HG02759 (cell line): ENCODE data around the gene EXOC3L1.

Experiments
- ATAC-seq: cut with Tn5 transposase; IDR thresholded peaks from one replicate; pipeline ENCODE4 v1.9.1; 2021; ENCODE audit warnings: mild to moderate bottlenecking, moderate library complexity; ENCODE audit not compliant: unreplicated experiment

The EXOC3L1 gene

DNA sequence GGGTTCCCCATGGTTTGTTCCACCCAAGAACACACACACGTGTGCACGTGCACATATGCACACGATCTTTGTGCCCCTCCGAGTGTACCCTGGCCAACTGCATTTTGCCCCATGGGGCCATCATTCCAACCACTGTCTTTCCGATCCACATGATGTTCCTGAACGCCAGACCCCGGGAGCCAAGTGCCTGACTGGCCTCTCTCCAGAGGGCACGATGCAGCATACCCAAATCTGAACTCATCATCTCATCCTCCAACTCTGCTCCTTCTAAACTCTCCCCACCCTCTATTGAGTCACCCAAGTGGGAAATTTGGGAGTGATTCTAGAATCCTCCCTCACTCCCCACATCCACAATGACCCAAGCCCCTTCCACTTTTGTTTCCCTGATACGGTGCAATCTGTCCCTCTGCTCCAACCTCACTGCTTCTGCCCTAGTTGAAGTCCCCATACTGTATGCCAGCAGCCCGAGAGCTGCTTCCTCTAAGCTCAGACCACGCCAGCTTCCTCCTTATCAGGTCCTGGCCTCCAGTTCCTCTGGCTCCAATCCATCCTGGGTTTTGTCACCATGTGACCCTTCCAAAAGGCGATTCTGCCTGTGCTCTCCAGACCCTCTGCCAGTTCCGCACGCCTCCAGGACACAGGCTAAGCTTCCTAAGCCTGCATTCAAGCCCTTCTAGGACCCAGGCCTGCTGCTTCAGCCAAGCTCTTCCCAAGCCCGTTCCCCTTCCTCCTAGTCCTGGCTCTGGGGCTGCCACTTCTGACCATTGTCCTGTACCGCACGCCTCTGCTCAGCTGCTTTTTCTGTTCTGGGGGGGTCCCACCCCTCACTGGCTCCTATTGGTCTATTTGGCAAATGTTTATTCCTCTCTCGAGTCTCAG, 26.9 kb upstream of the EXOC3L1 start:
- ATAC-seq = no peak

DNA sequence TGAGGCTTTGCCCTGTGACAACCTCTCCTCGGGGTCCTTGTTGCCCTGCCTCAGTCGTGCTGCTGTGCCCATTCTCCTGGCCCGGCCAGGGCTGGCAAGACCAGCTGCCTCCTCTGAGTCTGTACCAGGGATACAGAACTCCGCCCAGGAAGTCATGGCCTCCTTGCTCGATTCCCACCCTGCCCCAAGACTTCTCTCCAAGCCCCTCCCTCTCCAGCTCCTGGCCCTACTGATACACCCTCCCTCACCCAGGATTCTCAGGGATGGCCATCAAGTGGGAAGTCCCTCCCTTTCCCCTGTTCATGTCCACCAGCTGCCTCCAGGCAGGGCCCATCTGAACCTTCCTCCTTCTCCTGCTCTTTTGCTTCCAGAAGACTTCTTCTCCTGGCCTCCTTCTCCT, 25.8 kb upstream of the EXOC3L1 start:
- no peak for ATAC-seq

DNA sequence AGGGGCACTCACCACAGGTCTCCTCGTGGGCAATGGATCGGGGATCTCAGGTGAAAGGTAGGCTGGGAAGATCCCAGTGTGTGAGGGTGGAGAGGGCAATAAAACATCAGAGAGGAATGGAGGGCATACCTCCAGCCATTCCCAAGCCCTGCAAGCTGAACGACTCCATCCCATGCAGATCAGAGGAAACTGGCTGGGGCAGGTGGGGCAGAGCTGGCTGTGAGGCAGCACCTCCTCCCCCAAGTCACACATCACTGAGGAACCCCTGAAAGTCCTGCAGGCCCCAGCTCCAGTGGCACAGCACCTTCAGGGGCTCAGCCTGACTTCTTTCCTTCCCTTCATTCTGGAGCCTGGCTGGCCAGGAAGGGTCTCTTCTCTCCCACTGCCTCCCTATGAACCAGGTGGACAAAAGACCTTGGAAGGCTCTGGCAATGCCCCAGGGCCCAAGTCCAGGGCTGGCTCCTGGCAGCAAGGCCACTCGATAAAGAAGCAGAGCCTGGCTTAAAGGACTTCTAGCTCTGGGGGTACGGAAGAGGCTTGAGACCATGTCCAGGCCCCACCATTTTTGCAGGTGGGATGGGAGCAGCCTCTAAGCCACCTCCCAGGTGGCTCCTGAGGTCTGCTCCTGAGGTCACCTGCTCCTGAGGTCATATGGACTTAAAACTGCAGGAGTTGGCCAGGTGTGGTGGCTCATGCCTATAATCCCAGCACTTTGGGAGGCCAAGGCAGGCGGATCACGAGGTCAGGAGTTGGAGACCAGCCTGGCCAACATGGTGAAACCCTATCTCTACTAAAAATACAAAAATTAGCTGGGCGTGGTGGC, 23.5 kb upstream of the EXOC3L1 start:
- no peak for ATAC-seq

- no peak for ATAC-seq
These were observed 22.8 kb upstream of the EXOC3L1 start for GRCh38 chr16:67212766-67213165.

GRCh38 chr16:67211674-67212073, 21.7 kb upstream of the EXOC3L1 start:
- ATAC-seq = no peak

DNA sequence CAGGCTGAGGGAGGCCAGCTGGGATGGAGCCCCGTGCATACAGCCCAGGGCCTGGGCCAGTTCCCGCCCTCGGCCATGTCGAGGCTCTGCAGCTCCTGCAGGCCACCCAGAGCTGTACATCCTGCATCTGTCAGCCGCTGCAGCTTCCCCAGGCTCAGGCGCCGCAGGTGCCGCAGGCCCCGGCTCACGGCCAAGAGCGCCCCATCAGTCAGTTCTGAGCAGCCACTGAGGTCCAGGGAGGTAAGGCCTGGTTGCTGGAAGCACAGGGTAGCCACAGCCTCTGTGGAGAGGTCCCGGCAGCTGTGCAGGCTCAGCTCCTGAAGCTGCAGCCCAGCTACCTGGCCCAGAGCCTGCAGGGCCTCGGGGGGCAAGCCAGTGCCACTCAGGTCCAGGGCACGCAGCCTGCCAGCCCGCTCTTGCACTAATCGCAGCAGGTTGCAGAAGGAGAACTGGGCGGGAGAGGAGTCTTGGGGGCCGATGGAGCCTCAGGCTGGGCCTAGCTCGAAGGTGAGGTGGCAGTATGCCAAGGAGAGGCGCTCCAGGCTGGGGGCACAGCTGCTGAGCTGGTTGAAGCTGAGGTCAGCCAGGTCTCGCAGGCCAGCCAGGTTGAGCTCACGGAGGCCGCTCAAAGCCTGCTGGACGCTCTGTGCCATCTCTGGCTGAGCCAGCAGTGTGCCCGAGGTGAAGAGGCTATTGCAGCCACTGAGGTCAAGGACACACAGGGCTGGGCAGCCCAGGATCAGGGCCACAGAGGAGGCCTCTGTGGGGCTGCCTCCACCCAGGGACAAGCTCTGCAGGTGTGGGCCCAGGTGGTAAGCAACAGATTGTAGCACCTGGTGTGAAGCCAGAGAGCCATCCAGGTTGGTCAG, 20.4 kb upstream of the EXOC3L1 start:
- ATAC-seq = no peak

DNA sequence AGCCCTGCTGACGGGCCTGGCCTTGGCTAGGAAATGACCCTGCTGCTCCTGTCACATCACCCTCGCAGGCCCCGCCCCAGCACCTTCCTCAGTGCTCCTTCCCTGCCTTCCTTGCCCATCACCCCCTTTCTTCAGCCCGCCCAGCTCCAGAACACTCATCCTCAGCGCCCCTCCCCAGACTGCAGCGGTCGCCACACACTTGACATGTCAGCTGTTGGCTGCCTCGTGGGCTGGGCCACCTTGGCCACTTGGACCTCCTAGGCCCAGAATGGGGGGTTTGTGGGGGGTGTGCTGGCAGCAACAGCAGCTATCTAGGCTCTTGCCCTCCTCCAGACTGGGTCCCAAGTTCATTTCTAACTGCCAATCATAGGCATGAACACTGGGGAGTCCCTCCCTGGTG, 19.6 kb upstream of the EXOC3L1 start:
- no peak for ATAC-seq

GRCh38 chr16:67208154-67208896, 18.4 kb upstream of the EXOC3L1 start:
- no peak for ATAC-seq

DNA sequence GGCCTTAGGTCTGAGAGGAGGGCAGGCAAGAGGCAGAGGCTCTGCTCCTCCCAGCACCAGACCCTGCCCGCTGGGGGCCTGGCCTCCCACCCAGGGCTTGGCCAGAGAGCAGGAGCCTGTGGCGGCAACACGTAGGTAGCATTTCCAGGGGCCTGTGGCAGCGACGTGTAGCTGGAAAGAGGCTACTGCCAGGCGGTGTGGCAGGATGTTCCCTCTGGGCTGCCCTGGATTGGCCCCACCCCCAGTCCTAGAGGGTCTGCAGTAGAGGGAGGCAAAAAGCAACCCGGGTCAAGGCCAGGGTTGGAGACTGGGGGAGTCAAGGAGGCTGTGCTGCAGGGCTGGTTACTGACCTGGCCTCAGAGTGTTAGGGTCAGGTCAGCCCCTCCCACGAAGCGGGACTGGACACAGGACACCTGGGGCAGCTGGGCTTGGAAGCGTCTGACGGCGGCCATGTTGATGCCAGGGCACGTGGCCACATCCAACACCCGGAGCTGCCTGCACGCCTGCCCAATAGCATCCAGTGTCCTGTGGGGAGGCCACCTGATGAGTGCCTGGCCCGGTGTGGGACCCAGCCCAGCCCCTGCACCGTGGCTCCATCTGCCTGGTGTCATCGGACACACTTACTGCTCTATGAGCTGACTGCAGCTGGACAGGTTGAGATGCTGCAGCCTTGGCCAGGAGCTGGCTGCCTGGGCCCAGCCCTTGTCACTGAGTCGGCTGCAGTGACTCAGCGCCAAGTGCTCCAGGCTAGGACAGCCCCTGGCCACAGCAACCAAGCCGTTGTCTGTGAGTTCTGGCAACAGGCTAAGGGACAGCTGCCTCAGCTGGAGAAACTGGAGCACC, 17.5 kb upstream of the EXOC3L1 start:
- no peak for ATAC-seq

DNA sequence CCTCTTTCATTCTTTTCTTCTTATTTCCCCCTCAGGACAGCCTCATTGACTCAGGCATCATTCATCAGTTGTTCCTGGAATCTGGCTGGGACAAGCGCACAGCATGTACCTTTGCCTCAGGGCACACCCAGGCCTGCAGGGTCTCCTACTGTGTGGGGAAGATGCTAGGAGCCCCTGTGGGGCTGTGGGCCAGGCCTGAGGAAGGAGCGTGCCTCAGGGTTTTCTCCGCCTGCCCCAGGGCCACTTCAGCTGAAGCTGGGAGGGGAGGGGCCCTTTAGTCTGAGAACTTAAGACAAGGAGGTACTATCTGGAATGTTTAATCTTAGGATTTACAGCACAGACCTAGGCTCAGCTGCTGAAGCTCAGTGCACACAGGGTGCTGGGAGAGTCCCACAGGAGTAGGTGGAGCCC, 16.9 kb upstream of the EXOC3L1 start:
- no peak for ATAC-seq

DNA sequence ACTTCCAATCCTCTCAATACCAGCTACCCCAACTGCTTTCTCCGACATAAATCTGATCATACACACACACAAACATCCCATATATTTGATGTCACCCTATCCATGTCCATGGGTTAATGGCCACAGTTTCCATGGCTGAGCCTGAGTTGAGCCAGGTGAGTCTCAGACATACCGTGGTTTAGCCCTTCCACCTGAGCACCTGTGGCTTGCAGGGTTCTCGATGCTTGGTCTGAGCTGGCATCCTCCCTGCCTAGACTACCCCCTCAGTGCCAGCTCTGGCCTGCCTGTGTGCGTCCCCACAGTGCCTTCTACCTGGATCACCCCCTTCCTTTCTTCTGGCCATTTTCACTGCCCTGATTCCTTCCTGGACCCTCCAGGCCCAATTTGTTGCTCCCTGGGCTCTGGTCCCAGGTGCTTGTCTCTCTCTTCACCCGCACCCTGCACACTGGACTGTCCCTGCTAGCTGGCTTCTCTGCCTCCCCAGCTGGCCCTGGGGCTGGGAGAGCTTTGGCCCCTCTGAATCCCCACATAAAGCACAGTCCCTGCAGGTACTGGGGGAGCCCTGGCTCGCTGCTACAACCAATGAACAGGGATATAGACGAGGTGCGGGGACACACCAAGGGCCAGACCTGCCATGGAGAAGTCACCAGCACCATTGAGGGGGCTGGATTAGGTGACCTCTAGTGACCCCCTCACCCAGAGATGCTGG, 16.3 kb upstream of the EXOC3L1 start:
- no peak for ATAC-seq

DNA sequence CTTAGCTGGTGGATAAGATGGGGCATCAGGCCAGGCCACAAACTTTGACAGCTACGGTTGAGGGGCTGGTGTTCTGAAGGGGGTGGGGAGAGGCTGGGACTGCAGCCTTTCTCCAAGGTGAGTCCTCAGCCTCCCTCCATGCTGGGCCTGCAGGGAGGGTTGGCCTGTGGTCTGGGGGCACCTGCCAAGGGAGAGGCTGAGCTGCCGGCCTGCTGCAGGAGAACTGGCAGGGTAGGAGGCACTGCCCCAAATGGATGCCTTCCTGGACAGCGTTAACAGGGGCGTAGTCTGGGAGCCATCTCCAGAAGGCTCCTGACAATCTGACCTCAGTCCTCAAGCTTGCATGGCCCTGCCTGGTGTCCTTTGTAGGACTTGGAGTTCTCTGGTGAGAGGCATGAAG, 14.1 kb upstream of the EXOC3L1 start:
- ATAC-seq = no peak

GRCh38 chr16:67202956-67203493, 13.1 kb upstream of the EXOC3L1 start:
- no peak for ATAC-seq

- no peak for ATAC-seq
These were observed 12.5 kb upstream of the EXOC3L1 start for GRCh38 chr16:67202426-67202825.

GRCh38 chr16:67201411-67202345, 11.7 kb upstream of the EXOC3L1 start:
- no peak for ATAC-seq

DNA sequence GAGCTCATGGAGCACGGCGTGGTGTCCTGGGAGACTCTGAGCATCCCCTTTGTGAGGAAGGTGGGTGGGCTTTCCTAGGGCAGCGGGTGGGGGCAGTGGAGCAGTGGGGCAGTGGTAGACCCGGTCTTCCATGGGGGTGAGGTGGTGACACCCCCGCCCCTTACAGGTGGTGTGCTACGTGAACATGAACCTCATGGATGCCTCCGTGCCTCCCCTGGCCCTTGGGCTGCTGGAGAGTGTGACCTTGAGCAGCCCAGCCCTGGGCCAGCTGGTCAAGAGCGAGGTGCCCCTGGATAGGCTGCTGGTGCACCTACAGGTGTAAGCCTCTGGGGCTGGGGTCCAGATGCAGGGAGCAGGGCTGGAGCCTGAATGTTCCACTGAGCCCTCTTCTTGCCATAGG, 10.6 kb upstream of the EXOC3L1 start:
- no peak for ATAC-seq

GRCh38 chr16:67199808-67200198, 9.9 kb upstream of the EXOC3L1 start:
- ATAC-seq = no peak
